Subcutaneous abdominal adipose tissue (tissue), 5 donors: ENCODE measurements around the gene MPV17L.
A peak's percentile ranks its signal among the peaks of the same experiment; 100 is the strongest.
"Not testable (repeated sequence)": the region's sequence is repeated elsewhere in the genome, so short reads cannot be mapped to it uniquely, and the experiment has no call there.

ENCODE experiments used
- H3K27ac ChIP-seq: one replicate; pipeline ENCODE4 v1.7.0; 2013; ENCODE audit warnings: low read depth, mild to moderate bottlenecking, inconsistent platforms, low read length, moderate library complexity
- H3K27me3 ChIP-seq, 5 donors: one replicate each; pipeline ENCODE4 v1.7.0; 2013; ENCODE audit warnings: low read length in 5 of 5, inconsistent platforms in 1 of 5; ENCODE audit not compliant: control insufficient read depth in 5 of 5, insufficient read depth in 4 of 5
- H3K36me3 ChIP-seq, 5 donors: one replicate each; pipeline ENCODE4 v1.7.0; 2013; ENCODE audit warnings: low read length in 5 of 5; ENCODE audit not compliant: control insufficient read depth in 5 of 5, insufficient read depth in 5 of 5
- H3K4me1 ChIP-seq, 5 donors: one replicate each; pipeline ENCODE4 v1.7.0; 2013; ENCODE audit warnings: low read length in 5 of 5, mild to moderate bottlenecking in 3 of 5, moderate library complexity in 1 of 5; ENCODE audit not compliant: control insufficient read depth in 5 of 5, insufficient read depth in 5 of 5
- H3K4me3 ChIP-seq, 5 donors: one replicate each; pipeline ENCODE4 v1.7.0; 2013; ENCODE audit warnings: low read length in 5 of 5, low read depth in 1 of 5
- H3K9ac ChIP-seq, 5 donors: one replicate each; pipeline ENCODE4 v1.7.0; 2013; ENCODE audit warnings: low read length in 5 of 5, mild to moderate bottlenecking in 4 of 5, moderate library complexity in 3 of 5
- H3K9me3 ChIP-seq, 5 donors: one replicate each; pipeline ENCODE4 v1.7.0; 2013; ENCODE audit warnings: low read length in 5 of 5; ENCODE audit not compliant: control insufficient read depth in 5 of 5
- donor health status: healthy.
- donor health status: healthy.
- donor health status: healthy.
- donor health status: healthy.
- donor health status: healthy.

MPV17L gene

DNA sequence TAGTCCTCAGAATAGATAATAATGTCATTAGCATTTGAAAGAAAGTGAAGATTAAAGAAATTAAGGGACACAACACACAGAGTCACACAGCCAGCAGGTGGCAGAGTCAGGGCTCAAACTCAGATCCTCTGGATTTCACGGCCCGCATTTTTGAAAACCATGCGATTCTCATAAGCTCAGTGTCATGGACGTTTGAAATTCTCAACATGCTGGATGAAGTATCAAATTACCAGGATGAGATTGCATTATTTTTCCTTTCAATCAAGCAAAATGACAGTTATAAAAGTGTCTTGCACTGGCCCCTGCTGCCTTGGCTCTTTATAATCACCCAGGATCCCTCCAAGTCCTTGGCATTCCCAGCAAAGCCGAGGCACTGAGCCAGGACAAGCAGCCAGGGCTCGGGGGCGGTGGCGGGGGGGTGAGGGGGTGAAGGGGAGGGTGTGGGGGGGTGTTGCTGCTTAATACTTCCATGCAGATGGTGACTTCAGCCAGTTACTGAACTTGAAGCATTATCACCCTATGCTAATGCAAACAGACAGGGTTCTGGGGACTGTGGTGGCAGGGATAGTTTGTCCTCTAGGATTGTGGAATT is 32.2 kb downstream of the MPV17L start:
- no peaks in the 10 kb centered on the region for H3K4me1 ChIP-seq
- no peaks in the 10 kb centered on the region for H3K9me3 ChIP-seq

DNA sequence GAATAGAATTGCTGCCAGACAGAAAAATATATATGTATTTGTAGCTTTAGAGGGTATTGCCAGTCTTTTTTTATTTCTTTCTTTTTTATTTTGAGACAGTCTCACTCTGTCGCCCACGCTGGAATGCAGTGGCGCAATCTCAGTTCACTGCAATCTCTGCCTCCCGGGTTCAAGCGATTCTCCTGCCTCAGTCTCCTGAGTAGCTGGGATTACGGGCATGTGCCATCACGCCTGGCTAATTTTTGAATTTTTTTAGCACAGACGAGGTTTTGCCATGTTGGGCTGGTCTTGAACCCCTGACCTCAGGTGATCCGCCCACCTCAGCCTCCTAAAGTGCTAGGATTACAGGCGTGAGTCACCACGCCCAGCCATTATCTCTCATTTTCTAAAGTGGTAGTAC is 35.3 kb downstream of the MPV17L start:
- H3K4me3 ChIP-seq, H3K36me3 ChIP-seq, H3K9ac ChIP-seq, H3K9me3 ChIP-seq, H3K27me3 ChIP-seq, H3K27ac ChIP-seq: not testable (repeated sequence)
- peaks cover 0 to 16% (median 15%) of the 10 kb centered on the region in 5 donors for H3K4me1 ChIP-seq

More for the DNA sequence above, 32.2 kb downstream of the MPV17L start:
- Histone ChIP-seq H3K9ac (peak overlapping the region in 1 of 5 donors; percentile 24), H3K27ac (no peak overlapping the region), H3K4me3 (peak overlapping the region in 2 of 5 donors; percentile 48 to 53), H3K36me3 (no peaks in the 10 kb centered on the region), H3K27me3 (no peaks in the 10 kb centered on the region)

DNA sequence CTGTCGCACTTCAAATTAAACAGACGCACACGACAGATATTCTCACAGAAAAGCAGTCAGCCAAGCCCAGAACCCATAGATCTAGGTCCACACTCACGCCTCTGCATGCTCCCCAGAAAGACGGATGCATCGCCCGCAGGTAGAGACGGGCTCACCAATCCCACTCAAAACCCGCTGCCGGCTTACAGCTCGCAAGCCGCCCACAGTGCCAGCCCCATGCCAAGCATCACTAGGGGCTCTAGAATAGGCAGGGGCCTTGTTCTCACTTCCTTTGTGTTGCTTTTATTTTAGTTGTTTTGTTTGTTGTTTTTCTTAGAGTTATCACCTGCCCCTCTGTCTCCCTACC is 38.5 kb downstream of the MPV17L start:
- no peak overlapping the region for H3K9ac ChIP-seq
- peak overlapping the region in 4 of 5 donors; percentile 78 to 94 (median 86) for H3K4me3 ChIP-seq
- H3K27ac ChIP-seq = no peak overlapping the region
- H3K36me3 ChIP-seq = no peaks in the 10 kb centered on the region
- peaks cover 0 to 18% (median 15%) of the 10 kb centered on the region in 5 donors for H3K4me1 ChIP-seq
- H3K27me3 ChIP-seq = no peaks in the 10 kb centered on the region
- no peaks in the 10 kb centered on the region for H3K9me3 ChIP-seq

DNA sequence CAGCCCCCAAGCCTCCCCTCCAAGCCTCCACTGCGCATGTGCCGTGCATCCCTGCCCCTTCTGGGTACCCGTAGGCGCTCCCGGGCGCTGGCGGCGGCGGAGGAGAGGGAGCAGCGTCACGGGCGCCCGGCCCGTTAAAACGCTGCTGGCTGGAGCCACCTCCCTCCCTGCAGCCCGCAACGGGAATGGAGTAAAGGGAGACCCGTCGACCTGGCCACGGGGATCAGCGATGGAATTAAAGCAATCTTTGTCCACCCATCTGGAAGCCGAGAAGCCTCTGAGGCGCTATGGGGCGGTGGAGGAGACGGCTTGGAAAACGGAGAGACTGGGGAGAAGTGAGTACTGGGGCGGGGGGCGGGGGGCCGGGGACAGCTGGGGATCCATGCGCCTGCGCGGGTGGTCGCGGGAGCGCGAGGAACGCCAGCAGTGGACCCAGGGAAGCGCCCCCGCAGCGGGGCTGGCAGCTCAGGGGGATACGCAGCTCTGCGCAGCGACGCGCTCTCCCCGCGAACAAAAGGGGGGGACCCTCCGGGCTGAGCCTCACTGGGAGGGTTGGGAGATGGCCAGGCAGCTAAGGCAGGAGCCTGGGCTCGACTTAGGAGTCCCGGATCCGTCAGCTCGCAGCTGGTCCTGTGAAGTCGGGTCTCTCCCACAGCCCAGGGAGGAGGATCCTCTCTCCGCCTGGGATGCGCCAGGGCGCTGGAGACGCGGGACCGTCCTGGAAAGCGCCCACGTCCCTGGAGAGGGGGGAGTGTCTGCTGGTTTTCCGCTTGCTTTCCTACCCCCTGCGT is 39.1 kb downstream of the MPV17L start, which contains the start of gene BMERB1:
Gene BMERB1 (plus strand): TSS at position 164 of the 791 bp plus-strand sequence. CDS start 66 bp downstream, at position 230.
- Histone ChIP-seq H3K9ac (peak within 1 kb of the TSS in 4 of 5 donors; percentile 45 to 77 (median 64)), H3K4me1 (peaks cover 0 to 24% (median 17%) of the 10 kb centered on the region in 5 donors), H3K4me3 (peak within 1 kb of the TSS; percentile 78 to 94 (median 83)), H3K27me3 (no peaks in the 10 kb centered on the region), H3K27ac (peak within 1 kb of the TSS; percentile 30), H3K9me3 (no peaks in the 10 kb centered on the region), H3K36me3 (no peaks in the 10 kb centered on the region)

DNA sequence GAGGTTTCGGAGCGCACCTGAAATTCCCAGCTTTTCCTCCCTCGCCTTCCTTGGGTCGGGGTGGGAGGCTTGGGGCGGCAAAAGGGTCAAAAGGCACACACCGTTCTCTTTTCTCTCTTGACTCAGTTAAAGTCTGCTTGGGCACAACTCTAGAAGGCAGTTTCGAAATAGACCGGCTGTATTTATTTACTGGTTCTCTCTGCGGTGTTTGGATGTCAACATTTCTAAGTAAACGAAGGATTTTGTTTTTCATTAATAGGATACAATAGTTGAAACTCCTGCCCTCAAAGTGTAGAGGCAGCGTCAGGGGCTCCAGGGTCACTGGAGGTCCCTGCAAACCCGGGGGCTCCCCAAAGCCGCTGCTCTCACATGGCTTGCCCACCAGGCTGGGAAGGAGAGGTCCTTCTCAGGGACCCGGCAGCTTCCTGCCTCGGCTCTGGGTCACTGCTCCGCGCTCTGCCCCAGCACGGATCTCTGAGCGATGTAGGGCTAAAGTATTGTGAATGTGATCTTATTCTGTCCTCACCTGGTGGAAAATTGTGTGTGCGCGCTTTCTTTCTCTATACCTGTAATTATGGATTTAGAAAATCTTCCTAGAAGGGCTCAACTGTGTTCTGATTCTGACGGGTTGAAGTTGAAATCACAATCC is 39.8 kb downstream of the MPV17L start:
- Histone ChIP-seq H3K9ac (peak overlapping the region in 4 of 5 donors; percentile 45 to 77 (median 64)), H3K27ac (peak overlapping the region; percentile 30), H3K4me3 (peak overlapping the region; percentile 78 to 94 (median 83)), H3K36me3 (no peaks in the 10 kb centered on the region), H3K9me3 (no peaks in the 10 kb centered on the region), H3K4me1 (peaks cover 0 to 29% (median 23%) of the 10 kb centered on the region in 5 donors), H3K27me3 (no peaks in the 10 kb centered on the region)

DNA sequence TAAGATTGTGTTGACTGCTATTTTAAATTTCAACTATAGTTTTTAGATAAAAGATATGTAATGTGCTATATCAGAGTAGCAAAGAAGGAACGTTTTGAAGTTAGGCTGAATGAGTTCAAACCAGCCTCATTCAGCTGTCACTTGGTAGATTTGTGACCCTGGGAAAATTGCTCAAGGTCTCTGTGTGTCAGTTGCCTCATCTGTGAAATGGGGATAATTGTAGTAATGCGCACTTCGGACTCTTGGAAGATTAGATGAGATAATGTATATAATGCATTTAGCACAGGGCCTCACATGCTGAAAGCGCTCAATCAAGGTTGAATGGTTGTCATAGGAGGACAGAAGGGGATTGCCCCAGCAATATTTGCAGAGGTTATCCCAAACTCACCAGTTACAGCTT is 43.5 kb downstream of the MPV17L start:
- H3K27me3 ChIP-seq = no peaks in the 10 kb centered on the region
- H3K4me3 ChIP-seq = no peak overlapping the region
- peaks cover 4 to 34% (median 29%) of the 10 kb centered on the region in 5 donors for H3K4me1 ChIP-seq
- no peaks in the 10 kb centered on the region for H3K9me3 ChIP-seq
- no peaks in the 10 kb centered on the region for H3K36me3 ChIP-seq
- H3K9ac ChIP-seq = no peak overlapping the region
- H3K27ac ChIP-seq = no peak overlapping the region

DNA sequence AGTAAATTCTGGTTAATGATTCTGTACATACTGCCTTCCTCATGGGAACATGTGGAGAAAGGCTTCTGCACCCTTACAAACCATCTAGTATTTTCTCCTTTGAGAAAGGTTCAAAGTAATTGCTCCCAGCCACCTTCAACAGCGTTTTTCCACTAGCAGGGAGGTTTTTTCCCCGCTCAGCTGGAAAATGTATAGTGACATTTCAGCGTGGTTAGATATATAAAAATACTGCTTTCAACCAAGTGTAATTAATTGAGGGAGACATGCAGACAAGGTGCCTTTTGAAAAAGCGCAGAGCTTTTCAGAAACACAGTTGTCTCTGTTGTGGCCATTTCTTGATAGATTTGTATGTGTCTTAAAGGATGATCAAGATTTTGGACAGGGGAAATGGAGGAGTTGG is 44.0 kb downstream of the MPV17L start:
- Histone ChIP-seq H3K9ac (no peak overlapping the region), H3K27ac (peak overlapping the region; percentile 35), H3K9me3 (no peaks in the 10 kb centered on the region), H3K36me3 (no peaks in the 10 kb centered on the region), H3K4me1 (peaks cover 4 to 33% (median 29%) of the 10 kb centered on the region in 5 donors), H3K4me3 (no peak overlapping the region), H3K27me3 (no peaks in the 10 kb centered on the region)

DNA sequence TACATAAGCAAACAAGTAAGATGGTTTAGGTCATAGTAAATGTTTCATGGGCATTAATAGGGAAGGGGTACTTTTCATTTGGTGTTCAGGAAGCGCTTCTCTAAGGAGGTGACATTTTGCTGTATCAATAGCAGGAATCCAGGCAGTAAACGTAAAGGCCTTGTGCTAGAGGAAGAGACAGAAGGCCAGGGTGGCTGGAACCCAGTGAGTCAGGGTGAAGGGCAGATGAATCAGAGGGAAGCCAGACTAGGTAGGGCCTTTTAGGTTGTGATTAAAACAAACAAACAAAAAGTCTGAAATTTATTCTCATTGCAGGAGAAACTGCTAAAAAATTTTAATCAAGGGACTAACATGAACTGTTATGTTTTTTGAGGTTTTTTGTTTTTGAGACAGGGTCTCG is 45.3 kb downstream of the MPV17L start:
- peak overlapping the region; percentile 78 for H3K27ac ChIP-seq
- H3K4me1 ChIP-seq = peaks cover 4 to 21% (median 17%) of the 10 kb centered on the region in 5 donors
- H3K4me3 ChIP-seq = no peak overlapping the region
- H3K27me3 ChIP-seq = no peaks in the 10 kb centered on the region
- H3K9me3 ChIP-seq = peaks cover 0 to 7% (median 3%) of the 10 kb centered on the region in 5 donors
- peak overlapping the region in 1 of 5 donors; percentile 44 for H3K9ac ChIP-seq
- H3K36me3 ChIP-seq = no peaks in the 10 kb centered on the region

DNA sequence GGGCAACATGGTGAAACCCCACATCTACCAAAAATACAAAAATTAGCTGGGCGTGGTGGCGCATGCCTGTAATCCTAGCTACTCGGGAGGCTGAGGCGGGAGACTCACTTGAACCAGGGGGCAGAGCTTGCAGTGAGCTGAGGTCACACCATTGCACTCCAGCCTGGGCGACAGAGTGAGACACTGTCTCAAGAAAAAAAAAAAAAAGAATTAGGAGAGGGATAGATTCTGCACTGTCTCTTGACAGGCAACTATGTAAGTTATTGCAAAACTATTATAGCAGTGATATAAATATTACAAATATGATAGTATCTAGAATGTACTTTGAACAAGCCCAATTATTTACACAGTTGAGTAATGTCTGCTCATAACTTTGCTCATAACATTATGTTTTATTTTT is 46.6 kb downstream of the MPV17L start:
- H3K9me3 ChIP-seq, H3K9ac ChIP-seq, H3K36me3 ChIP-seq, H3K4me3 ChIP-seq, H3K27me3 ChIP-seq, H3K27ac ChIP-seq: not testable (repeated sequence)
- peaks cover 4 to 21% (median 15%) of the 10 kb centered on the region in 5 donors for H3K4me1 ChIP-seq

DNA sequence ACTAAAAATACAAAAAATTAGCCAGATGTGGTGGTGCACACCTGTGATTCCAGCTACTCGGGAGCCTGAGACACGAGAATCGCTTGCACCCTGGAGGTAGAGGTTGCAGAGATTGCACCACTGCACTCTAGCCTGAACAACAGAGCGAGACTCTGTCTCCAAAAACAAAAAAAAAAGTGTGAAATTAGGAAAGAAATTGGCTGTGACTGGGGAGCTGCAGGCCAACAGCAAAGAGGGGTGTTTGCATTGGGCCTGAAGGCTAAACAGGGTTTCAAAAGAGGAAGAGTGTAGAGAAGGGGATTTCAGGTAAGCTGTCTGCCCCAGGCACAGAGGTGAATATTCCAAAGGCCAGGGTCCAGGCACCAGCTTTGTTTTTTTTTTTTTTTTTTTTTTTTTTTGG is 48.2 kb downstream of the MPV17L start:
- Histone ChIP-seq H3K9ac (no peak overlapping the region), H3K9me3 (peaks cover 0 to 7% (median 3%) of the 10 kb centered on the region in 5 donors), H3K4me1 (peaks cover 4 to 21% (median 15%) of the 10 kb centered on the region in 5 donors), H3K4me3 (no peak overlapping the region), H3K27ac (no peak overlapping the region), H3K27me3 (no peaks in the 10 kb centered on the region), H3K36me3 (no peaks in the 10 kb centered on the region)
